B cell (primary cell): ENCODE data around the gene PPP6R2. TPM values are rescaled to one million over a fixed set of nuclear protein-coding genes. Genes with fewer than 3 reads are reported as not detected.

Experiments
- ATAC-seq: fragments of 200-7000 bp; cut with Tn5 transposase; one replicate; pipeline ENCODE4 v1.10.0; 2021; ENCODE audit warnings: low read depth, mild to moderate bottlenecking, moderate number of reproducible peaks, moderate library complexity
- CTCF ChIA-PET: fragments of 350-600 bp; sonication (Branson Sonifier 250); formaldehyde crosslinking; loops from one replicate; lab custom pipeline; 2021; ENCODE audit warnings: antibody characterized with exemption, inconsistent platforms; lab: Charles Lee
- POLR2A ChIA-PET: fragments of 350-600 bp; sonication (Branson Sonifier 250); formaldehyde crosslinking; loops from one replicate; lab custom pipeline; 2021; ENCODE audit warnings: antibody characterized with exemption; lab: Charles Lee
- DNase-seq: peaks from one replicate; pipeline ENCODE4 v3.0.0; 2013
- H2AFZ ChIP-seq: 2 replicates; pipeline ENCODE4 v1.6.1; 2012; ENCODE audit warnings: mild to moderate bottlenecking, low read depth, low read length; ENCODE audit not compliant: insufficient read depth, poor library complexity, severe bottlenecking
- H3K27ac ChIP-seq, 2 donors: 1 replicate in 1 of 2; 2 replicates in 1 of 2; pipeline ENCODE4 v1.5.1; 2012 to 2013; ENCODE audit warnings: low read length in 2 of 2, mild to moderate bottlenecking in 2 of 2, moderate library complexity in 1 of 2
- H3K27me3 ChIP-seq, 4 experiments: fragments of 200-600 bp in 1 of 4; sonication (generic) in 1 of 4; replicated peaks in 1 of 4; 1 replicate in 2 of 4; 2 replicates in 2 of 4; pipeline versions ENCODE4 v1.6.1 to v1.7.0; 2013 to 2016; ENCODE audit warnings: low read length in 3 of 4, mild to moderate bottlenecking in 2 of 4, mixed read lengths in 1 of 4, moderate library complexity in 1 of 4; ENCODE audit not compliant: insufficient read depth in 4 of 4, control insufficient read depth in 3 of 4; ENCODE audit errors: control extremely low read depth in 1 of 4
- H3K36me3 ChIP-seq, 2 experiments: replicated peaks in 1 of 2; 1 replicate in 1 of 2; 2 replicates in 1 of 2; pipeline versions ENCODE4 v1.6.1 to v1.7.1; 2013; ENCODE audit warnings: low read length in 1 of 2; ENCODE audit not compliant: insufficient read depth in 2 of 2, control insufficient read depth in 1 of 2; ENCODE audit errors: control extremely low read depth in 1 of 2, extremely low read depth in 1 of 2
- H3K4me1 ChIP-seq, 2 donors: fragments of 200-600 bp in 1 of 2; sonication (generic) in 1 of 2; 1 replicate in 1 of 2; 2 replicates in 1 of 2; pipeline versions ENCODE4 v1.5.1 to v1.6.1; 2013 to 2017; ENCODE audit warnings: low read length in 2 of 2; ENCODE audit not compliant: control insufficient read depth in 2 of 2, insufficient read depth in 2 of 2
- H3K4me2 ChIP-seq: replicated peaks from 2 replicates; pipeline ENCODE3; 2012; ENCODE audit warnings: mild to moderate bottlenecking, low read depth, low read length; ENCODE audit not compliant: poor library complexity, severe bottlenecking
- H3K4me3 ChIP-seq, 5 experiments: fragments of 200-600 bp in 1 of 5; sonication (generic) in 1 of 5; 1 replicate in 3 of 5; 2 replicates in 2 of 5; pipeline versions ENCODE4 v1.5.1 to v1.7.0; 2011 to 2016; ENCODE audit warnings: low read length in 4 of 5, mild to moderate bottlenecking in 4 of 5, low read depth in 2 of 5, control low read depth in 1 of 5, moderate library complexity in 1 of 5; ENCODE audit not compliant: insufficient read depth in 1 of 5; ENCODE audit errors: control extremely low read depth in 1 of 5, extremely low read depth in 1 of 5
- H3K79me2 ChIP-seq: fragments of 200-600 bp; sonication (generic); one replicate; pipeline ENCODE4 v1.6.0; 2016; ENCODE audit warnings: low read length; ENCODE audit not compliant: control insufficient read depth, insufficient read depth
- H3K9ac ChIP-seq: fragments of 200-600 bp; sonication (generic); 2 replicates; pipeline ENCODE4 v1.6.1; 2017; ENCODE audit warnings: mild to moderate bottlenecking, low read length, moderate library complexity
- H3K9me3 ChIP-seq, 3 donors: one replicate each; pipeline versions ENCODE4 v1.6.1 to v1.7.1; 2013; ENCODE audit warnings: low read length in 2 of 3; ENCODE audit not compliant: control insufficient read depth in 2 of 3, insufficient read depth in 1 of 3; ENCODE audit errors: control extremely low read depth in 1 of 3
- H4K20me1 ChIP-seq: 2 replicates; pipeline ENCODE4 v1.6.0; 2012; ENCODE audit warnings: mild to moderate bottlenecking, low read length; ENCODE audit not compliant: insufficient read depth, control insufficient read depth, poor library complexity, severe bottlenecking
- H3K27ac Mint-ChIP-seq: one replicate; pipeline ENCODE4 v1.8.0; 2021; ENCODE audit warnings: mixed read lengths
- H3K27me3 Mint-ChIP-seq: one replicate; pipeline ENCODE4 v1.8.0; 2021; ENCODE audit warnings: mixed read lengths
- H3K4me1 Mint-ChIP-seq: one replicate; pipeline ENCODE4 v1.8.0; 2021; ENCODE audit warnings: mixed read lengths
- H3K4me3 Mint-ChIP-seq: one replicate; pipeline ENCODE4 v1.8.0; 2021; ENCODE audit warnings: mixed read lengths
- H3K9me3 Mint-ChIP-seq: one replicate; pipeline ENCODE4 v1.8.0; 2022; ENCODE audit warnings: mixed read lengths; ENCODE audit not compliant: insufficient read depth
- EZH2 ChIP-seq: IDR thresholded peaks from 2 replicates; pipeline ENCODE4 v1.6.1; 2012; ENCODE audit warnings: borderline replicate concordance, low read depth, mild to moderate bottlenecking, moderate library complexity, low read length; ENCODE audit not compliant: insufficient read depth, poor library complexity, severe bottlenecking
- WGBS: methylation state at CpG from one replicate; pipeline ENCODE4 v1.1.5; 2013; ENCODE audit warnings: missing lambda C conversion rate; ENCODE audit not compliant: insufficient coverage; 5-methylcytosine and 5-hydroxymethylcytosine counted together
- intact Hi-C: fragments of 100-400 bp; cut with micrococcal nuclease; formaldehyde crosslinking; loops from one replicate; pipeline ENCODE4 v1.10.0; 2022
- polyA plus RNA-seq: library from polyadenylated mRNA; depleted of rRNA; stranded (reverse); fragments of >200 nt; gene quantifications from 2 replicates; pipeline ENCODE4 v1.2.3, GENCODE V29; 2012
- total RNA-seq, 2 donors: library from RNA; stranded (reverse); fragments of 120-200 nt in 1 of 2; gene quantifications; 1 replicate in 1 of 2; 2 replicates in 1 of 2; pipeline versions ENCODE4 v1.2.3 to v1.2.4, GENCODE V29; 2013 to 2022
- TF ChIP-seq, protein P1 (sequence below): fragments of 200-600 bp; IDR thresholded peaks from one replicate; pipeline ENCODE4 v1.8.0; 2022; ENCODE audit warnings: antibody characterized with exemption, mild to moderate bottlenecking

The PPP6R2 gene
- total and polyA plus RNA-seq, 2 donors (not counting 1 experiment from before 2014, with no cell fraction given), result 91.4 to 98.7 TPM

DNA sequence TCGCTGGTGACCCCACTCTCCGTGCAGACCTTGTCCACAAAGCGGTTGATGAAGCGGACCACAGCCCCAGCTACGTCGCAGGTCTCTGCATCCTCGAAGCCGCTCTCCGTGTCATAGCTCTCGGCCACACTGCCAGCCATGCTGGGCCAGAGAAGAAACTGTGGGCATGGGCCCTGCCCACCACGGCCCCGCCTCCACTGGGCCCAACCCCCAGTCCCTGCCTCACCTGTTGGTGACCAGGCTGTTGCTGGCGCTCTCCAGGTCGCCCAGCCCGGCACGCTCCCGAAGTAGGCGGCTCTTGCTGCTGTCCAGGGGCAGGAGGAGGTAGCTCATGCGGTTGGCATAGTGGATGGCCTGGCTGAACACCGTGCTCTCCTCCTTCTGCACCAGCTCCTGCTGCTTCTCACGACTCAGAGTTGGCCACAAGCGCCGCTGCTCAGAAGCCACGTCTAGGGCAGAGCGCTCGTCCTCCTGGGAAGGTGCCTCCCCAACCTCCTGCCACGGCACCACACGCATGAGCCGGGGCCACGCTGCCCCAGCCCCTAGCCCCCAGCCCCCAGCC lies 118.9 kb downstream of the PPP6R2 start:
- 98% methylated on average over 23 of the region's 30 CpGs for WGBS

More for the DNA sequence above, 118.9 kb downstream of the PPP6R2 start:
- Histone ChIP-seq H3K4me1 (no peaks in the 10 kb centered on the region), H3K27me3 (no peaks in the 10 kb centered on the region), H3K9me3 (peaks cover 0 to 4% (median 0%) of the 10 kb centered on the region in 3 donors), H3K27ac (no peak overlapping the region), H3K9ac (no peak overlapping the region), H3K4me2 (no peak overlapping the region), H3K36me3 (peaks cover 0 to 89% of the 10 kb centered on the region in 2 experiments), H4K20me1 (peaks cover 10% of the 10 kb centered on the region), H2AFZ (no peak overlapping the region), H3K79me2 (no peaks in the 10 kb centered on the region), H3K4me3 (no peak overlapping the region)
- intact Hi-C loops, result no loop called here
- CTCF ChIA-PET, result no interaction called here
- H3K27ac Mint-ChIP-seq, result no peak overlapping the region
- DNase-seq (no peak), ATAC-seq (no peak)
- no peaks in the 10 kb centered on the region for H3K27me3 Mint-ChIP-seq
- H3K9me3 Mint-ChIP-seq, result no peaks in the 10 kb centered on the region
- POLR2A ChIA-PET, result no interaction called here
- TF ChIP-seq, protein P1, sequence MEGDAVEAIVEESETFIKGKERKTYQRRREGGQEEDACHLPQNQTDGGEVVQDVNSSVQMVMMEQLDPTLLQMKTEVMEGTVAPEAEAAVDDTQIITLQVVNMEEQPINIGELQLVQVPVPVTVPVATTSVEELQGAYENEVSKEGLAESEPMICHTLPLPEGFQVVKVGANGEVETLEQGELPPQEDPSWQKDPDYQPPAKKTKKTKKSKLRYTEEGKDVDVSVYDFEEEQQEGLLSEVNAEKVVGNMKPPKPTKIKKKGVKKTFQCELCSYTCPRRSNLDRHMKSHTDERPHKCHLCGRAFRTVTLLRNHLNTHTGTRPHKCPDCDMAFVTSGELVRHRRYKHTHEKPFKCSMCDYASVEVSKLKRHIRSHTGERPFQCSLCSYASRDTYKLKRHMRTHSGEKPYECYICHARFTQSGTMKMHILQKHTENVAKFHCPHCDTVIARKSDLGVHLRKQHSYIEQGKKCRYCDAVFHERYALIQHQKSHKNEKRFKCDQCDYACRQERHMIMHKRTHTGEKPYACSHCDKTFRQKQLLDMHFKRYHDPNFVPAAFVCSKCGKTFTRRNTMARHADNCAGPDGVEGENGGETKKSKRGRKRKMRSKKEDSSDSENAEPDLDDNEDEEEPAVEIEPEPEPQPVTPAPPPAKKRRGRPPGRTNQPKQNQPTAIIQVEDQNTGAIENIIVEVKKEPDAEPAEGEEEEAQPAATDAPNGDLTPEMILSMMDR, result no peak
- TF ChIP-seq EZH2, result no peak
- H3K4me3 Mint-ChIP-seq, result no peak overlapping the region
- peaks cover 5% of the 10 kb centered on the region for H3K4me1 Mint-ChIP-seq
